Tibial artery (tissue), 4 donors: ENCODE results near the gene PRKG1.

ENCODE experiments used
- DNase-seq, 2 donors: peaks; one replicate each; pipeline ENCODE4 v3.0.0-alpha.2; 2019
- H3K27ac ChIP-seq, 2 donors: fragments of 200-600 bp; sonication (generic) in 1 of 2; 1 replicate in 1 of 2; 2 replicates in 1 of 2; pipeline ENCODE4 v1.5.1; 2018 to 2019; ENCODE audit warnings: mild to moderate bottlenecking in 1 of 2
- H3K27me3 ChIP-seq, 2 donors: fragments of 200-600 bp; sonication (generic) in 1 of 2; one replicate each; pipeline versions ENCODE4 v1.5.1 to v1.6.0; 2016 to 2019
- H3K36me3 ChIP-seq, 3 donors: fragments of 200-600 bp; sonication (generic) in 2 of 3; one replicate each; pipeline ENCODE4 v1.5.1; 2016 to 2019; ENCODE audit warnings: mild to moderate bottlenecking in 2 of 3
- H3K4me1 ChIP-seq, 4 donors: fragments of 200-600 bp; sonication (generic) in 2 of 4; 1 replicate in 3 of 4; 2 replicates in 1 of 4; pipeline ENCODE4 v1.5.1; 2016 to 2019
- H3K4me3 ChIP-seq, 2 donors: fragments of 200-600 bp; sonication (generic) in 1 of 2; 1 replicate in 1 of 2; 2 replicates in 1 of 2; pipeline ENCODE4 v1.5.1; 2018 to 2019; ENCODE audit warnings: mild to moderate bottlenecking in 2 of 2
- H3K9me3 ChIP-seq, 3 donors: fragments of 200-600 bp; sonication (generic) in 1 of 3; one replicate each; pipeline ENCODE4 v1.5.1; 2016 to 2019
- intact Hi-C: fragments of 100-400 bp; cut with DNase I; formaldehyde crosslinking; loops from one replicate; pipeline ENCODE4 v1.15.0; 2023; ENCODE audit warnings: low total_unique reads
- TF ChIP-seq, protein P1 (sequence below), 2 experiments: fragments of 200-600 bp in 1 of 2; fragments of 450-650 bp in 1 of 2; IDR thresholded peaks; one replicate each; pipeline ENCODE4 v1.5.1; 2017 to 2019; ENCODE audit warnings: antibody characterized with exemption in 2 of 2, mild to moderate bottlenecking in 1 of 2, moderate library complexity in 1 of 2

The PRKG1 gene

DNA sequence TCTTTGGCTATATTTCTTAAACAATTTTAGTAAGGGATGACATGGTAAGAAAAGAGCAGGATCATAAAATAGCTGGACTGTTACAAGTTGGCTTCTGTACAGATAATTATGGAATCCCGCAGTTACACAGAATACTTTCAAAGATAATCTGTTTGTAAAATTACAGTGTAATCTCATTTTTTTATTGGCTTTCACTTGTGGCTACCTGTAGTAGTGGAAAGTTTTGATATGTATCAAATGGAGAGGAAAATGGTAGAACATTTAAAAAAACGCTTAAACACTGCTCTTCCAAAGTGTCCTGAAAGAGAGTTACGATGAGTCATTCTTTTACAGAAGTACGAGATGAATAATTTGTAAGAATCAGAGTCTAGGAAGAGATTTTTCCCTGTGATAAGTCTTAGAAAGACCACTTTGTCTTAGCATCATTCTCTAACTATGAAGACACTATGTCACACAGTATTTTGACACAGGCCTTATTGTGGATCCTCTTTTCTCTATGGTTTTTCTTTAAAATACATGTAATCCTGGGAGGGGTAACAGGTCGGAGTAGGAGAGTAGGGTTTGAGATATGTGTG lies 1024.8 kb downstream of the PRKG1 start:
- no peaks in the 10 kb centered on the region for H3K36me3 ChIP-seq
- H3K27me3 ChIP-seq = no peaks in the 10 kb centered on the region
- H3K9me3 ChIP-seq = no peaks in the 10 kb centered on the region
- no peak overlapping the region for H3K27ac ChIP-seq
- TF ChIP-seq, protein P1, sequence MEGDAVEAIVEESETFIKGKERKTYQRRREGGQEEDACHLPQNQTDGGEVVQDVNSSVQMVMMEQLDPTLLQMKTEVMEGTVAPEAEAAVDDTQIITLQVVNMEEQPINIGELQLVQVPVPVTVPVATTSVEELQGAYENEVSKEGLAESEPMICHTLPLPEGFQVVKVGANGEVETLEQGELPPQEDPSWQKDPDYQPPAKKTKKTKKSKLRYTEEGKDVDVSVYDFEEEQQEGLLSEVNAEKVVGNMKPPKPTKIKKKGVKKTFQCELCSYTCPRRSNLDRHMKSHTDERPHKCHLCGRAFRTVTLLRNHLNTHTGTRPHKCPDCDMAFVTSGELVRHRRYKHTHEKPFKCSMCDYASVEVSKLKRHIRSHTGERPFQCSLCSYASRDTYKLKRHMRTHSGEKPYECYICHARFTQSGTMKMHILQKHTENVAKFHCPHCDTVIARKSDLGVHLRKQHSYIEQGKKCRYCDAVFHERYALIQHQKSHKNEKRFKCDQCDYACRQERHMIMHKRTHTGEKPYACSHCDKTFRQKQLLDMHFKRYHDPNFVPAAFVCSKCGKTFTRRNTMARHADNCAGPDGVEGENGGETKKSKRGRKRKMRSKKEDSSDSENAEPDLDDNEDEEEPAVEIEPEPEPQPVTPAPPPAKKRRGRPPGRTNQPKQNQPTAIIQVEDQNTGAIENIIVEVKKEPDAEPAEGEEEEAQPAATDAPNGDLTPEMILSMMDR (IDR thresholded peaks at IDR 0.05) = no peak
- intact Hi-C loops = no loop called here
- no peak for DNase-seq
- no peak overlapping the region for H3K4me3 ChIP-seq
- H3K4me1 ChIP-seq = no peaks in the 10 kb centered on the region

DNA sequence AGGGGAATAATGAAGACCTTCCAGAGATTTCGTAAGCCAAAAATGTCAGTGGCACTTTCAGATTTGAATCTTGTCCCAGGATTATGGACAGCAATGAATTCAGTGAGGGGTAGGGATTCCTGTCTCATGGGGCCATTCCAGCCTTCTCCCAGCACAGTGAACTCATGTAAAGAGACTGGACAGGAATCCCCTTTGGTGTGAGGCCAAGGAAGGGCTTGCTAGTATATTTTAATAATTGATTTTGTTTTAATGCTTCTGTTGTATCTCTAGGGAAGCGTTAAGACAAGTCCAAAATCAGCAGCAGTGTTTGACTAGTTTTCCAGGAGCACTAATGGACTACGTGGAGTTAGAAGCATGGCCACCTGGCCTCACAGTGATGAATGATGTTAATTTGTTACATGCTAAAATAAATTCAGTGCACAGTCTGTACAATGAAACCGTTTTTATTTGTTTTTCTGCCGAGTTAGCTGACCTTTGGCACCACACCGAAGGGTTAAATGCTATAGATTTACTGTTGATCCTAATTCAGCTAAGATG lies 1025.8 kb downstream of the PRKG1 start:
- H3K36me3 ChIP-seq = no peaks in the 10 kb centered on the region
- H3K27ac ChIP-seq = no peak overlapping the region
- TF ChIP-seq, protein P1 (IDR thresholded peaks at IDR 0.05) = no peak
- no peak for DNase-seq
- no peaks in the 10 kb centered on the region for H3K9me3 ChIP-seq
- no peak overlapping the region for H3K4me3 ChIP-seq
- intact Hi-C loops = no loop called here
- H3K27me3 ChIP-seq = no peaks in the 10 kb centered on the region
- H3K4me1 ChIP-seq = peaks cover 0 to 2% (median 0%) of the 10 kb centered on the region in 4 donors

DNA sequence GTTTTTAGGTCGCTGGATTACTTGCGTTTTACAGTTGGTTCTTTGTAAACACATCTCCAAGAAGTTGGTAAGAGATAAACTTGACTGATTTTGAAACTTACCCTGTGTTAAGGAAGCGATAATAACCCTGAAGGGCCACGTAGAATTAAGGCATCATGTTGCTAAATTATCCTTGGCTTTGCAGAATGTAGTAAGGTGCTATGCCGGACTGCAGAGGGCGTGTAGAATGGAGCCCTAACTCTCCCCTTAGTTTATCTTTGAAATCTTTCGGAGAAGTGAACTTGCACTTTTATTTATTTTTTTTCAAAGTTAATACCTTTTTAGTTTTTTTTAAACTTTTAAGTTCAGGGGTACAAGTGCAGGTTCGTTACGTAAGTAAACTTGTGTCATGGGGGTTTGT lies 1031.0 kb downstream of the PRKG1 start:
- H3K4me3 ChIP-seq = no peak overlapping the region
- no peaks in the 10 kb centered on the region for H3K36me3 ChIP-seq
- DNase-seq = no peak
- TF ChIP-seq, protein P1 (IDR thresholded peaks at IDR 0.05) = no peak
- H3K4me1 ChIP-seq = peaks cover 0 to 15% (median 4%) of the 10 kb centered on the region in 4 donors
- H3K27ac ChIP-seq = peak overlapping the region in 1 of 2 donors; percentile 14
- intact Hi-C loops = no loop called here
- no peaks in the 10 kb centered on the region for H3K27me3 ChIP-seq
- H3K9me3 ChIP-seq = no peaks in the 10 kb centered on the region

DNA sequence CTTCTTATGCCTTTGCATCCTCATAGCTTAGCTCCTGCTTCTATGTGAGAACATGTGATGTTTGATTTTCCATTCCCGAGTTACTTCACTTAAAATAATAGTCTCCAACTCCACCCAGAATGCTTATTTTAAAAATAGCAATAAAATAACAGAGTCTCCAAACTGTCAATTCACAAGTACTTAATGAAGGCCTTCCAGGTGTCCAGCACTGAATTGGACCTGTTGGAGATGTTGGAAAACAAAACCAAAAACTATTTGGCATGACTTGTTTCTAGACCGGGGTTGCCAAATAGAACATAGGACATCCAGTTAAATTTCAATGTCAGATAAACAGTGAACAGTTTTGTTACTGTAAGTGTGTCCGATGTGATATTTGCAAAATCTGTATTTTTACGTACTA lies 1031.7 kb downstream of the PRKG1 start:
- Histone ChIP-seq H3K9me3 (no peaks in the 10 kb centered on the region), H3K27ac (peak overlapping the region in 1 of 2 donors; percentile 14), H3K36me3 (no peaks in the 10 kb centered on the region), H3K4me1 (peaks cover 0 to 15% (median 4%) of the 10 kb centered on the region in 4 donors), H3K27me3 (no peaks in the 10 kb centered on the region), H3K4me3 (no peak overlapping the region)
- intact Hi-C loops = no loop called here
- DNase-seq = no peak
- TF ChIP-seq, protein P1 (IDR thresholded peaks at IDR 0.05) = no peak

DNA sequence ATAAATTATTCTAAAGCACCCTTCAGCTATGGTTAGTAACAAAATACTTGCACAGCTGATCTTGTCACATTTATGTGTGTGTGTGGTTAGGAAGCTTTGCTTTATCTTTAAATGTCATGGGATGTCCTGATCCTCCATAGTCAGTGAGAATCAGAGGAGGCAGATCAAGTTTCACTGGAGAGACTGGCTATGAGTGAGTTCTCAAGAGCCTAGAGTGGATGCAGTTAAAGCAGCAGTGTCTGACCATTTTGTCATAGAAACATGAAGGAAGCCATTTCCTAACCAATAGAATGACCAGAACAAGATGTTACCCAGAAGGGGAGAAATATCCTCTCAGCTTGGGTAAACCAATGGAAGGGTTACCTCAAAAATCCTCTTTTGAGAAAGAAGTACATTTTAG lies 1032.6 kb downstream of the PRKG1 start:
- Histone ChIP-seq H3K4me1 (peaks cover 0 to 15% (median 4%) of the 10 kb centered on the region in 4 donors), H3K27ac (no peak overlapping the region), H3K36me3 (no peaks in the 10 kb centered on the region), H3K4me3 (no peak overlapping the region), H3K9me3 (no peaks in the 10 kb centered on the region), H3K27me3 (no peaks in the 10 kb centered on the region)
- intact Hi-C loops = no loop called here
- no peak for DNase-seq
- TF ChIP-seq, protein P1 (IDR thresholded peaks at IDR 0.05) = no peak
